ENCODE measurements around the gene HEMGN. TPM values are rescaled to one million over a fixed set of nuclear protein-coding genes. Genes with fewer than 3 reads are reported as not detected.

The HEMGN gene
- total and polyA plus RNA-seq, 2 experiments from 2014 or later = not detected

GRCh38 chr9:97880336-97880735 lies 57.6 kb downstream of the HEMGN start:
- Histone ChIP-seq H3K79me2 (replicated peaks; ENCODE audit: insufficient read depth) (no peaks in the 10 kb centered on the region), H3K4me2 (no peak overlapping the region), H2AFZ (no peak overlapping the region), H3F3A (replicated peaks; ENCODE audit: low read depth) (no peaks in the 10 kb centered on the region), H3K36me3 (ENCODE audit: insufficient read depth) (no peaks in the 10 kb centered on the region), H3K4me3 (no peak overlapping the region), H4K20me1 (replicated peaks; ENCODE audit: insufficient read depth) (no peaks in the 10 kb centered on the region), H3K9me2 (ENCODE audit: insufficient read depth) (no peaks in the 10 kb centered on the region), H3K27ac (ENCODE audit: low read depth) (no peak overlapping the region), H3K27me3 (ENCODE audit: insufficient read depth) (no peaks in the 10 kb centered on the region), H3K4me1 (ENCODE audit: insufficient read depth) (no peaks in the 10 kb centered on the region)
- no peaks in the 10 kb centered on the region for H3K9me3 Mint-ChIP-seq
- DNase-seq (ENCODE audit: low spot score) = no peak
- ATAC-seq = no peak
- TF ChIP-seq CTCF (conservative IDR thresholded peaks at IDR 0.05; ENCODE audit: low read depth in 2 of 2) (no peak), EZH2 (IDR thresholded peaks at IDR 0.05; ENCODE audit: low read depth, unreplicated experiment) (no peak), STAT1 (IDR thresholded peaks at IDR 0.05; ENCODE audit: unreplicated experiment) (no peak), ZNF331 (CRISPR knock-in tag; IDR thresholded peaks at IDR 0.05; ENCODE audit: low read depth) (no peak), ETS1 (IDR thresholded peaks at IDR 0.05) (no peak), ZNF114 (CRISPR knock-in tag; IDR thresholded peaks at IDR 0.05) (no peak), POLR2AphosphoS5 (IDR thresholded peaks at IDR 0.05; ENCODE audit: low read depth) (no peak), EZH2phosphoT487 (IDR thresholded peaks at IDR 0.05; ENCODE audit: unreplicated experiment) (no peak), REST (IDR thresholded peaks at IDR 0.05; ENCODE audit: unreplicated experiment) (no peak)
- H3K27me3 Mint-ChIP-seq (ENCODE audit: insufficient read depth, low read depth, poor library complexity) = no peaks in the 10 kb centered on the region
- H3K27ac Mint-ChIP-seq = no peak overlapping the region
- H3K4me1 Mint-ChIP-seq = no peaks in the 10 kb centered on the region; the same call in 1 of the 3 replicates
- H3K4me3 Mint-ChIP-seq = no peak overlapping the region
- H3K36me3 Mint-ChIP-seq (ENCODE audit: low read depth) = no peaks in the 10 kb centered on the region

Small RNA genes within 50 kb of the gene (small RNA-seq; reads per million reads assigned to genes)
- gene RF00019 (ENCODE audit: low replicate concordance) = not detected

Other genes with a start within 250 kb of the HEMGN start
- 1.9 TPM in 1 of 2 replicates, not detected in the other for gene XPA, start 240.8 kb downstream of the HEMGN start, total RNA-seq (2014; rRNA removed; shearing (Covaris generic))
- 5.8 and 9.1 TPM in 2 replicates for gene XPA, start 240.8 kb downstream of the HEMGN start, polyA plus RNA-seq (2016; fragmentation: Nextera tagmentation; extraction: Ambion mirVana)
- 0.35 and 0.45 TPM in 2 replicates for gene FOXE1, start 84.9 kb downstream of the HEMGN start, total RNA-seq (2014; rRNA removed; shearing (Covaris generic))
- gene FOXE1, start 84.9 kb downstream of the HEMGN start, polyA plus RNA-seq (2016; fragmentation: Nextera tagmentation; extraction: Ambion mirVana) = 0.12 TPM in 1 of 2 replicates, not detected in the other
- gene TRMO, start 15.7 kb downstream of the HEMGN start, total RNA-seq (2014; rRNA removed; shearing (Covaris generic)) = 6.4 and 9.7 TPM in 2 replicates
- gene TRMO, start 15.7 kb downstream of the HEMGN start, polyA plus RNA-seq (2016; fragmentation: Nextera tagmentation; extraction: Ambion mirVana) = 4.7 and 5.0 TPM in 2 replicates
- gene ANP32B, start 45.2 kb upstream of the HEMGN start, total RNA-seq (2014; rRNA removed; shearing (Covaris generic)) = 13.1 and 21.0 TPM in 2 replicates
- gene ANP32B, start 45.2 kb upstream of the HEMGN start, polyA plus RNA-seq (2016; fragmentation: Nextera tagmentation; extraction: Ambion mirVana) = 114 and 117 TPM in 2 replicates
- 67.3 and 68.6 TPM in 2 replicates for gene NANS, start 118.6 kb upstream of the HEMGN start, total RNA-seq (2014; rRNA removed; shearing (Covaris generic))
- gene NANS, start 118.6 kb upstream of the HEMGN start, polyA plus RNA-seq (2016; fragmentation: Nextera tagmentation; extraction: Ambion mirVana) = 72.8 and 77.4 TPM in 2 replicates
- 17.4 and 25.3 TPM in 2 replicates for gene TRIM14, start 181.1 kb upstream of the HEMGN start, total RNA-seq (2014; rRNA removed; shearing (Covaris generic))
- 14.9 and 17.2 TPM in 2 replicates for gene TRIM14, start 181.1 kb upstream of the HEMGN start, polyA plus RNA-seq (2016; fragmentation: Nextera tagmentation; extraction: Ambion mirVana)